Osteocyte (in vitro differentiated cells): ENCODE results near the gene NIT1. TPM values are rescaled to one million over a fixed set of nuclear protein-coding genes. Genes with fewer than 3 reads are reported as not detected.
A peak's percentile ranks its signal among the peaks of the same experiment; 100 is the strongest.

Experiments
- DNase-seq: peaks from one replicate; pipeline ENCODE4 v3.0.0; 2021; ENCODE audit warnings: mixed read lengths; ENCODE audit not compliant: unreplicated experiment; ENCODE audit errors: extremely low spot score
- H3K27ac Mint-ChIP-seq: one replicate; pipeline ENCODE4 v1.8.0; 2021; ENCODE audit warnings: mild to moderate bottlenecking, mixed read lengths; ENCODE audit not compliant: unreplicated experiment
- H3K27me3 Mint-ChIP-seq: one replicate; pipeline ENCODE4 v1.8.0; 2021; ENCODE audit warnings: mixed read lengths; ENCODE audit not compliant: unreplicated experiment
- H3K36me3 Mint-ChIP-seq: one replicate; pipeline ENCODE4 v1.8.0; 2021; ENCODE audit warnings: mixed read lengths; ENCODE audit not compliant: unreplicated experiment
- H3K4me1 Mint-ChIP-seq: one replicate; pipeline ENCODE4 v1.8.0; 2021; ENCODE audit warnings: mixed read lengths; ENCODE audit not compliant: unreplicated experiment
- H3K4me3 Mint-ChIP-seq: one replicate; pipeline ENCODE4 v1.8.0; 2021; ENCODE audit warnings: mild to moderate bottlenecking, moderate library complexity, mixed read lengths; ENCODE audit not compliant: unreplicated experiment
- H3K9me3 Mint-ChIP-seq: one replicate; pipeline ENCODE4 v1.8.0; 2021; ENCODE audit warnings: mixed read lengths; ENCODE audit not compliant: unreplicated experiment
- CTCF ChIP-seq: fragments of 200-600 bp; sonication (generic); IDR thresholded peaks from 2 replicates; pipeline ENCODE4 v1.5.0; 2021; ENCODE audit warnings: antibody characterized with exemption, mild to moderate bottlenecking, moderate library complexity
- total RNA-seq: library from RNA; stranded (reverse); gene quantifications from 2 replicates; pipeline ENCODE4 v1.2.1, GENCODE V29; 2021

The NIT1 gene
- total RNA-seq, 1 donor from 2014 or later: 33.2 TPM

- no peak for DNase-seq
- Mint-ChIP-seq H3K36me3 (no peaks in the 10 kb centered on the region), H3K4me1 (no peaks in the 10 kb centered on the region), H3K27me3 (peaks cover 7% of the 10 kb centered on the region), H3K4me3 (no peak overlapping the region), H3K9me3 (no peaks in the 10 kb centered on the region), H3K27ac (no peak overlapping the region)
- no peak for TF ChIP-seq CTCF
These were observed 47.1 kb upstream of the NIT1 start for GRCh38 chr1:161070761-161071160.

- Mint-ChIP-seq H3K4me1 (no peaks in the 10 kb centered on the region), H3K9me3 (no peaks in the 10 kb centered on the region), H3K27me3 (peaks cover 4% of the 10 kb centered on the region), H3K36me3 (no peaks in the 10 kb centered on the region), H3K4me3 (no peak overlapping the region), H3K27ac (no peak overlapping the region)
- TF ChIP-seq CTCF: peak; percentile 31
- no peak for DNase-seq
These were observed 46.0 kb upstream of the NIT1 start for GRCh38 chr1:161071886-161072371.

DNA sequence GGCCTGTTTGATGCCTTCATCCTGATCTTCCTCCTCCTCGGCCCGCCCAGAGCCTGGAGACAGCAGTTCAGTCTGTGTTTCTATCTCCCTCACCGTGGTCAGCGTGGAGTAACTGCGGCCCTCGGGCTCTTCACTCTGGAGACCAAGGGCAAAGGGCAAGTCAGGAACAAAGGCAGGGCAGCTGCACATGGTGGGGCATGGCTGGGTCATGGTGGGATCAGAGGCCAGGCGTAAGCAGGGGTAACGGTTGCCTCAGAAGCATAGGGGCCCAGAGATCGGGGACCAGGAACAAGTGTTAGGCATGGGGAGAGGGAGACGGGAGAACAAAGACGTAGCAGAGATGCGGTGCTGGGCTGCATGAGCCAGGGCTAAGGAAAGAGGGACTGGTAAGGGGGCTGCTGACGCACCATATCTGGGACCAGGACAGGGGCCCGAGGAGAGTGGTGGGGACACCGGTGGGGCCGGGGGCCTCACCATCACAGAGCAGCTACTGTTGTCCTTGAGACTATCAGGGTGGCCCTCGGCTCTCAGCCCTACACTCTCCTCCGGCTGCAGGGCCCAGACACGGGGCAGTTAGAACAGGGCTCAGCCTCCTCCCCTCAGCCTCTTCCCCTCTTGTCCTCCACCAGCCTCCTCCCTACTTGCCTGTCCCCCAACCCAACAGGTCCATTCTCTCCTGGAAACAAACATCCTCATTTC, 45.0 kb upstream of the NIT1 start:
- H3K4me1 Mint-ChIP-seq: no peaks in the 10 kb centered on the region
- no peak for DNase-seq
- H3K27me3 Mint-ChIP-seq: no peaks in the 10 kb centered on the region
- H3K9me3 Mint-ChIP-seq: no peaks in the 10 kb centered on the region
- H3K36me3 Mint-ChIP-seq: no peaks in the 10 kb centered on the region
- H3K27ac Mint-ChIP-seq: no peak overlapping the region
- no peak for TF ChIP-seq CTCF
- no peak overlapping the region for H3K4me3 Mint-ChIP-seq

DNA sequence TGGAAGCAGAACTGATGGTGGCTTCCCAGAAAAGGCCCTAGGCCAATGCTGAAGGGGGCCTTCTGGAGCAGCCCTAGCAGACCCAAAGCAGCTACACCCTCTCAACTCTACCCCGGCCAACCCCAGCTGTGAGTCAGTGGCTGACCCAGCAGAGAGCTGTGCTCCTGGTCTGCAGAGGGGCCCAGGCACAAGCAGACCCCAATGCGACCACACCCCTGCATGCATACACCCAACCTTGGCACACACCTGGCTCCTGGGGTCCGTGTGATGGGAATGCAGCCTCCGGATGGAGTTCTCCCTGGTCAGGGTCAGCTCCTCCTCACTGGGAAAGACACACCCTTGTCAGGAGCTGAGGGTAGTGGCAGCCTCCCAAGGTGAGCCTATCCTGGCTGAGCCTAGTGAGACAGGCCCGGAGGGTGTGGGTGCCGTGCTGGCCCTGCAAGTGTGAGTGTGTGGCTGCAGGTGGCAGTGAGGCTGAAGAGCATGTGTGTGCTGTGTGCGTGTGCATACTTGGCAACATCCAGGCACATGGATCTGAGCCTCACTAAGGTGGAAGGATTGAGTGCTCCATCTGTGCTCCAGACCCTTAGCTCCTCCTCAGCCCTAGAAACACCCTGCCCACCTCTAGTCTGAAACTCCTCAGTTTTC, 44.3 kb upstream of the NIT1 start:
- Mint-ChIP-seq H3K4me3 (no peak overlapping the region), H3K27ac (no peak overlapping the region), H3K9me3 (no peaks in the 10 kb centered on the region), H3K27me3 (no peaks in the 10 kb centered on the region), H3K36me3 (no peaks in the 10 kb centered on the region), H3K4me1 (no peaks in the 10 kb centered on the region)
- TF ChIP-seq CTCF: no peak
- no peak for DNase-seq

DNA sequence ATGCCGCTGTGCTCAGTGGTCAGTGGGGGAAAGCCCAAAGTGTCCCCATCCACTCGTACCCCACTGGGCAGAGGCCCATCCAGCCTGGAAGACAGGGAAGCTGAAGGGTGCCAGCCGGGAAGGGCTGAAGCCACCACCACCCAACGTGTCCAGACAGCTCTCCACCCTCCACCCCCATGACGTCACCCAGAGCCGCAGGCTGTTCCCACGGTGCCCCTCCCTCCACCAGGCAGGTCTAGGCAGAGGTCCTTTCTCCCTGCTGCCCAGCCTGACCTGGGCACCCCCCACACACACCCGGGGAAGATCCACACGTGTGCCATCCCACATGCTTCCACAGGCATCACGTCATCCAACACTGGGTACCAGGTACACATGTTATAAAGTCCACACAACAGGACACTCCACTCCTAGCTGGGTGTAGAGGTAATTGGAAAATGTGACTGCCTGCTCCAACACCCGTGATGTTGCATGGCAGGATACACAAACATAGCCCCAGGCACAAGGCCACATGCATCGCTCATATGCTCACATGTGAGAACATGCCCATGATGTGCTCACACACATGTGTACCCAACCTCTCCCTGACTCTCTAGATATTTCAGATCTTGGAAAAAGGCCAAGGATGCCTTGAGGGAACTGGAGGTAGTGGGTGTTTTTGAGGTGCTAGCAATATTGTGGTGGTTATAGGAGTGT, 43.1 kb upstream of the NIT1 start:
- no peak overlapping the region for H3K4me3 Mint-ChIP-seq
- H3K36me3 Mint-ChIP-seq: no peaks in the 10 kb centered on the region
- H3K4me1 Mint-ChIP-seq: no peaks in the 10 kb centered on the region
- no peaks in the 10 kb centered on the region for H3K9me3 Mint-ChIP-seq
- H3K27ac Mint-ChIP-seq: no peak overlapping the region
- TF ChIP-seq CTCF: no peak
- H3K27me3 Mint-ChIP-seq: no peaks in the 10 kb centered on the region
- DNase-seq: no peak
